A549 (cell line): ENCODE results near the gene RBBP5. TPM values are rescaled to one million over a fixed set of nuclear protein-coding genes. Genes with fewer than 3 reads are reported as not detected.

Experiments used
- ATAC-seq, 2 experiments: fragments of 200-7000 bp in 1 of 2; fragments of >200 bp in 1 of 2; cut with Nextera tagmentation in 1 of 2; cut with Tn5 transposase in 1 of 2; 3 replicates each; pipeline versions ENCODE4 v1.8.0 to v1.9.1; 2018 to 2020; ENCODE audit warnings: mild to moderate bottlenecking in 1 of 2, moderate library complexity in 1 of 2
- CTCF ChIA-PET: fragments of 300-600 bp; sonication (Branson Sonifier 250); formaldehyde crosslinking; extraction: SDS; loops from one replicate; lab custom pipeline; 2021; ENCODE audit warnings: antibody characterized with exemption, inconsistent platforms; lab: Yijun Ruan, JAX
- POLR2A ChIA-PET: fragments of 350-600 bp; formaldehyde crosslinking; extraction: SDS; loops from one replicate; lab custom pipeline; 2021; ENCODE audit warnings: antibody characterized with exemption, inconsistent platforms; lab: Yijun Ruan, JAX
- DNase-seq, 2 experiments: peaks; one replicate each; pipeline versions ENCODE4 v3.0.0 to v3.0.0-alpha.2; 2011 to 2016; ENCODE audit warnings: low read depth in 1 of 2, low spot score in 1 of 2
- FAIRE-seq: peaks from 2 replicates; lab custom pipeline; 2011; peaks lifted over from hg19 to GRCh38; lab: Jason Lieb, UNC
- H3K27ac ChIP-seq, 2 experiments: fragments of >200 bp; sonication (Bioruptor Twin); formaldehyde crosslinking; 3 replicates each; pipeline ENCODE4 v1.5.1; 2016 to 2017
- H3K4me1 ChIP-seq: fragments of >200 bp; sonication (Bioruptor Twin); formaldehyde crosslinking; 3 replicates; pipeline ENCODE4 v1.6.1; 2016
- H3K4me2 ChIP-seq: fragments of >200 bp; sonication (Bioruptor Twin); formaldehyde crosslinking; 3 replicates; pipeline ENCODE4 v1.6.1; 2016
- H3K4me3 ChIP-seq: fragments of >200 bp; sonication (Bioruptor Twin); formaldehyde crosslinking; 3 replicates; pipeline ENCODE4 v1.5.1; 2016
- H3K9me3 ChIP-seq: fragments of >200 bp; sonication (Bioruptor Twin); formaldehyde crosslinking; 3 replicates; pipeline ENCODE4 v1.6.1; 2016
- BCL3 ChIP-seq: fragments of >200 bp; sonication (Bioruptor Twin); formaldehyde crosslinking; IDR thresholded peaks from 3 replicates; pipeline ENCODE4 v1.6.1; 2016
- BHLHE40 ChIP-seq: IDR thresholded peaks from 2 replicates; pipeline ENCODE4 v1.6.1; 2012; ENCODE audit warnings: low read depth, low read length, inconsistent platforms
- CEBPB ChIP-seq, 2 experiments: fragments of >200 bp in 1 of 2; sonication (Bioruptor Twin) in 1 of 2; formaldehyde crosslinking in 1 of 2; IDR thresholded peaks; 2 replicates each; pipeline ENCODE4 v1.6.1; 2012 to 2016
- CHD4 ChIP-seq: fragments of 200-600 bp; sonication (generic); IDR thresholded peaks from 2 replicates; pipeline ENCODE4 v1.6.1; 2016; ENCODE audit warnings: antibody characterized with exemption, mild to moderate bottlenecking, borderline replicate concordance
- HEYL ChIP-seq: fragments of 250-450 bp; sonication (Bioruptor Pico); IDR thresholded peaks from 2 replicates; pipeline ENCODE4 v1.8.0; 2021; ENCODE audit warnings: mild to moderate bottlenecking, moderate library complexity
- MAX ChIP-seq: IDR thresholded peaks from 2 replicates; pipeline ENCODE4 v1.6.1; 2012
- NPAS2 ChIP-seq: fragments of 250-450 bp; sonication (Bioruptor Pico); IDR thresholded peaks from 2 replicates; pipeline ENCODE4 v1.8.0; 2022; ENCODE audit warnings: mild to moderate bottlenecking, moderate library complexity, borderline replicate concordance
- RAD21 ChIP-seq, 2 experiments: fragments of >200 bp in 1 of 2; sonication (Bioruptor Twin) in 1 of 2; formaldehyde crosslinking in 1 of 2; IDR thresholded peaks in 1 of 2; conservative IDR thresholded peaks in 1 of 2; 2 replicates in 1 of 2; 3 replicates in 1 of 2; pipeline ENCODE4 v1.6.1; 2012 to 2018; ENCODE audit warnings: inconsistent platforms in 1 of 2
- REST ChIP-seq: fragments of 200-600 bp; sonication (generic); IDR thresholded peaks from 2 replicates; pipeline ENCODE4 v1.6.1; 2016; ENCODE audit warnings: antibody characterized with exemption, mild to moderate bottlenecking, moderate library complexity
- SREBF2 ChIP-seq: fragments of 450-650 bp; IDR thresholded peaks from 2 replicates; pipeline ENCODE4 v1.6.1; 2014; ENCODE audit warnings: mild to moderate bottlenecking, moderate library complexity
- TFCP2L1 ChIP-seq: fragments of 250-450 bp; sonication (Bioruptor Pico); IDR thresholded peaks from 2 replicates; pipeline ENCODE4 v1.5.0; 2021; ENCODE audit warnings: mild to moderate bottlenecking
- TP53 ChIP-seq: fragments of 250-450 bp; sonication (Bioruptor Pico); IDR thresholded peaks from 2 replicates; pipeline ENCODE4 v1.5.0; 2021; ENCODE audit warnings: mild to moderate bottlenecking, moderate library complexity
- ZNF302 ChIP-seq: fragments of 250-450 bp; sonication (Bioruptor Pico); IDR thresholded peaks from 2 replicates; pipeline ENCODE4 v1.9.0; 2021; ENCODE audit warnings: inconsistent platforms, mild to moderate bottlenecking, moderate library complexity
- WGBS: methylation state at CpG from one replicate; pipeline ENCODE4 v1.1.6; 2017; ENCODE audit errors: missing lambda C conversion rate; 5-methylcytosine and 5-hydroxymethylcytosine counted together
- polyA plus RNA-seq, 4 experiments: library from polyadenylated mRNA; depleted of rRNA in 3 of 4; stranded (reverse); fragments of >200 nt; fragmentation: RNase III in 1 of 4; extraction: RNeasy Plus Mini Kit Qiagen cat#74134 plus additional on column Dnase treatment in 1 of 4; gene quantifications; 2 replicates in 3 of 4; 3 replicates in 1 of 4; pipeline ENCODE4 v1.2.3, GENCODE V29; 2011 to 2017
- TF ChIP-seq, protein P1 (sequence below): IDR thresholded peaks from 2 replicates; pipeline ENCODE4 v1.6.1; 2012
- TF ChIP-seq, protein P2 (sequence below): fragments of 150-350 bp; IDR thresholded peaks from 2 replicates; pipeline ENCODE4 v1.6.1; 2014; ENCODE audit warnings: low read depth, mild to moderate bottlenecking, low read length
- TF ChIP-seq, protein P3 (sequence below): fragments of 250-450 bp; sonication (Bioruptor Pico); IDR thresholded peaks from 2 replicates; pipeline ENCODE4 v1.5.0; 2021; ENCODE audit warnings: mild to moderate bottlenecking, moderate library complexity, borderline replicate concordance

RBBP5 gene
- polyA plus RNA-seq, 2 of the 4 experiments (the other 2 are of a cell fraction), result 15.9 to 21.8 TPM

- no peak for DNase-seq
- ATAC-seq, result no peak
- ChIA-PET POLR2A (no interaction called here), CTCF (interaction anchor here (0.8 to 4.8 kb wide), 5 partner anchors 10 to 95 kb away, joined by 3 to 31 read pairs (median 3); no protein-coding TSS in a partner anchor)
- Histone ChIP-seq H3K4me2 (no peak overlapping the region), H3K4me3 (no peak overlapping the region), H3K9me3 (peaks cover 11% of the 10 kb centered on the region), H3K27ac (no peak overlapping the region), H3K4me1 (no peaks in the 10 kb centered on the region)
- WGBS, result 92% methylated on average over 6 of the region's 6 CpGs
- FAIRE-seq, result no peak
- TF ChIP-seq TP53 (CRISPR knock-in tag) (no peak), MAX (no peak), TFCP2L1 (CRISPR knock-in tag) (no peak), BHLHE40 (no peak), RAD21 (conservative IDR thresholded peaks at IDR 0.05 in 1 of 2, IDR thresholded peaks at IDR 0.05 in 1 of 2) (no peak), NPAS2 (CRISPR knock-in tag) (no peak), CEBPB (IDR thresholded peaks at IDR 0.05) (no peak), REST (no peak), SREBF2 (no peak)
These were observed 39.3 kb upstream of the RBBP5 start for GRCh38 chr1:205161076-205161475.

- TF ChIP-seq, protein P1, sequence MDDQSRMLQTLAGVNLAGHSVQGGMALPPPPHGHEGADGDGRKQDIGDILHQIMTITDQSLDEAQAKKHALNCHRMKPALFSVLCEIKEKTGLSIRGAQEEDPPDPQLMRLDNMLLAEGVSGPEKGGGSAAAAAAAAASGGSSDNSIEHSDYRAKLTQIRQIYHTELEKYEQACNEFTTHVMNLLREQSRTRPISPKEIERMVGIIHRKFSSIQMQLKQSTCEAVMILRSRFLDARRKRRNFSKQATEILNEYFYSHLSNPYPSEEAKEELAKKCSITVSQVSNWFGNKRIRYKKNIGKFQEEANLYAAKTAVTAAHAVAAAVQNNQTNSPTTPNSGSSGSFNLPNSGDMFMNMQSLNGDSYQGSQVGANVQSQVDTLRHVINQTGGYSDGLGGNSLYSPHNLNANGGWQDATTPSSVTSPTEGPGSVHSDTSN, result no peak
- TF ChIP-seq, protein P2, sequence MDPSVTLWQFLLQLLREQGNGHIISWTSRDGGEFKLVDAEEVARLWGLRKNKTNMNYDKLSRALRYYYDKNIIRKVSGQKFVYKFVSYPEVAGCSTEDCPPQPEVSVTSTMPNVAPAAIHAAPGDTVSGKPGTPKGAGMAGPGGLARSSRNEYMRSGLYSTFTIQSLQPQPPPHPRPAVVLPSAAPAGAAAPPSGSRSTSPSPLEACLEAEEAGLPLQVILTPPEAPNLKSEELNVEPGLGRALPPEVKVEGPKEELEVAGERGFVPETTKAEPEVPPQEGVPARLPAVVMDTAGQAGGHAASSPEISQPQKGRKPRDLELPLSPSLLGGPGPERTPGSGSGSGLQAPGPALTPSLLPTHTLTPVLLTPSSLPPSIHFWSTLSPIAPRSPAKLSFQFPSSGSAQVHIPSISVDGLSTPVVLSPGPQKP, result no peak
- TF ChIP-seq NPAS2 (CRISPR knock-in tag) (no peak), HEYL (CRISPR knock-in tag) (no peak), ZNF302 (no peak), TP53 (CRISPR knock-in tag) (no peak), BCL3 (no peak), CHD4 (no peak)
- TF ChIP-seq, protein P3, sequence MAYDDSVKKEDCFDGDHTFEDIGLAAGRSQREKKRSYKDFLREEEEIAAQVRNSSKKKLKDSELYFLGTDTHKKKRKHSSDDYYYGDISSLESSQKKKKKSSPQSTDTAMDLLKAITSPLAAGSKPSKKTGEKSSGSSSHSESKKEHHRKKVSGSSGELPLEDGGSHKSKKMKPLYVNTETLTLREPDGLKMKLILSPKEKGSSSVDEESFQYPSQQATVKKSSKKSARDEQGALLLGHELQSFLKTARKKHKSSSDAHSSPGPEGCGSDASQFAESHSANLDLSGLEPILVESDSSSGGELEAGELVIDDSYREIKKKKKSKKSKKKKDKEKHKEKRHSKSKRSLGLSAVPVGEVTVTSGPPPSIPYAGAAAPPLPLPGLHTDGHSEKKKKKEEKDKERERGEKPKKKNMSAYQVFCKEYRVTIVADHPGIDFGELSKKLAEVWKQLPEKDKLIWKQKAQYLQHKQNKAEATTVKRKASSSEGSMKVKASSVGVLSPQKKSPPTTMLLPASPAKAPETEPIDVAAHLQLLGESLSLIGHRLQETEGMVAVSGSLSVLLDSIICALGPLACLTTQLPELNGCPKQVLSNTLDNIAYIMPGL (CRISPR knock-in tag), result no peak
- H3K4me2 ChIP-seq, result no peak overlapping the region
- no peak overlapping the region for H3K27ac ChIP-seq
- DNase-seq (no peak), FAIRE-seq (no peak), ATAC-seq (no peak)
- H3K4me3 ChIP-seq, result no peak overlapping the region
- WGBS, result 63% methylated on average over 2 of the region's 2 CpGs
- ChIA-PET CTCF (interaction anchor here (0.7 to 4.8 kb wide), 7 partner anchors 14 to 351 kb away, joined by 3 to 31 read pairs (median 4); no protein-coding TSS in a partner anchor), POLR2A (no interaction called here)
- H3K9me3 ChIP-seq, result peaks cover 21% of the 10 kb centered on the region
- H3K4me1 ChIP-seq, result no peaks in the 10 kb centered on the region
These were observed 36.4 kb upstream of the RBBP5 start for GRCh38 chr1:205158048-205158616.
